ENCODE results near the gene IFFO2.

Gene IFFO2

DNA sequence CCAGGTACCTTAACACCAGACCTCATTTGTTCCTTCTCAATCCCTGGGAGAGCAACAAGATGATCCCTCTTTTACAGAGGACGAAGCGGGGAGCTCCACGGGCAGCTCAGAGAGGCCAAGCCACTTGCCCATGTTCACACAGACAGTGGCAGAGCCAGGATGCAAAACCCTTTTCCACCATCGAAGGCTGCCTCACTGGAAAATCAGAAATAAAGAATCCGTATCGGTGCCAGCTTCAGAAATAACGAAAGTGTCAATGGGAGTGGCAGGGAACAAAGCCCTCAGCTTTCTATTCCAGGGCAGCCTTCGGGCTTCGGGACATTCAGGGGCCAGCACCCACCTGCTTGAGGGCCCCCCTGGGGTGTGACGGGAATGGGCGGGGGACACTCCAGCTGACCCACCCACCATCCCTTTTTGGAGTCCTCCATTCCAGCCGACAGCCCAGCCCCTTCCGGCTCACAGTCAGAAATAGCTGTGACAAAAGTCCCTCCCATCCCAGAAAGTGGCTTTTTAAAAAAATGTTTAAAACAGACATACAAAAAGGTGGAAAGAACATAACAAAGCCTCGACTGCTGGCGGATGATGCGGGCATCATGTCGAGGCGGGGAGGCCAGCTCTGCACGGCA is 6.0 kb downstream of the IFFO2 start:
- DNase-seq (ENCODE audit: low read depth) = no peak

GRCh38 chr1:18949686-18950400 is 6.6 kb downstream of the IFFO2 start:
- DNase-seq (ENCODE audit: low read depth) = no peak

- DNase-seq (ENCODE audit: low read depth) = no peak
These were observed 7.4 kb downstream of the IFFO2 start for GRCh38 chr1:18948913-18949685.

DNA sequence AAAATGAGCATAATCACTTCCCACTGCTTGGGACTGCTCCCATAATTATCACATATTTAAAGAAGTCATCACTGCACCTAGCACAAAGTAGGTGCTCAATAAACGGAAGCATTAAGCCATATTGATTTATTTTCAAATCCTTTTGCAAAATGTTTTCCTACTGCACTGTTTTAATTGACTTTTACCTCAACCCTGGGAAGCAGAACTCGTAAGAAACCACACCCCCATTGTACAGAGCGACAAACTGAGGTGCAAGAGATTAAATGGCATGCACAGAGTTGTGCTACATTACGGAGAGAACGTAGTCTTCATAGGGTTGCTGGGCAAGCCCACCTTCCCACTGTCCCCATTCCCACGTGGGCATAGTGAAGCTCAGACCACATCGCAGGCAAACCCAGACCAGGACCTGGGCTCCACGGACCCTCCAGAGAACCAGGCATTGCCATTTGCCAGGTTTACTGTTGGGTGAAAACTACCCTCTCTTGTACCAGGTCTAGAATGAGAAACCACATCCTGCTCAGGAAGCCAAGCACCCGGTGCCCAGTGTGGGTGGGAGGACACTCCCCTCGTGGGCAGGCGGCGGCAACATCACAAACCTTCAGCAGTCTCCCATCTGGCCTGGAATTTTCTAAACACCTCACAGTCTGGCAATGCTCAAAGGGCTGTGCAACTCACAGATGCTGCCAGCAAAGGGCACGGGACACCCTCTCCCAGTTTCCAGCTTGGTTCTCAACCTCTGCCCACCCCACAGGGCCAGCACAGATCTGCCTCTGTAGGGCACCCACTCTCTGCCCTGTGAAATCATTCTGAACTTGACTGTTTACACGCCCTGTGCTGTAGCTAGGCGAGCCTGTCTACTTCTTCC is 8.2 kb downstream of the IFFO2 start:
- DNase-seq (ENCODE audit: low read depth) = no peak

DNA sequence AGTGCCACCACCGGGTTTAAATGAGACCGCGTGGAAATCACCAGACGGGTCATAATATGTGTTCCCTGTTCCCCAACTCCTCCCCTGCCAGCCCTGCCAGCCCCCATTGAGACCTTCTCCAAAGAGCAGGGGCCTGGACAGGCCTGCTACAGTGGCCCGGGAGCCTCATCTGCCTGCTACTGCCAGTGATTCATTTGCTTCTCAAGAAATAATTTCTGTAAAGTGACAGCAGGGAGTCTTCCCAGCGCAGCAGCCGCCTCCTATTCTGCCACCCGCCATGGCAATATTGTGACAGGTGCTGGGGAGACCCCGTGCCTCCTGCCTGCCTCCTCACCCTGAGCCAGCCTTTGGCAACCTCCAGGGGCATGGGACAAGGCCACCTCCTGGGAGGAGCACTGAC is 8.9 kb downstream of the IFFO2 start:
- no peak for DNase-seq (ENCODE audit: low read depth)

- DNase-seq (ENCODE audit: low read depth) = no peak
These were observed 9.7 kb downstream of the IFFO2 start for GRCh38 chr1:18946550-18947381.

DNA sequence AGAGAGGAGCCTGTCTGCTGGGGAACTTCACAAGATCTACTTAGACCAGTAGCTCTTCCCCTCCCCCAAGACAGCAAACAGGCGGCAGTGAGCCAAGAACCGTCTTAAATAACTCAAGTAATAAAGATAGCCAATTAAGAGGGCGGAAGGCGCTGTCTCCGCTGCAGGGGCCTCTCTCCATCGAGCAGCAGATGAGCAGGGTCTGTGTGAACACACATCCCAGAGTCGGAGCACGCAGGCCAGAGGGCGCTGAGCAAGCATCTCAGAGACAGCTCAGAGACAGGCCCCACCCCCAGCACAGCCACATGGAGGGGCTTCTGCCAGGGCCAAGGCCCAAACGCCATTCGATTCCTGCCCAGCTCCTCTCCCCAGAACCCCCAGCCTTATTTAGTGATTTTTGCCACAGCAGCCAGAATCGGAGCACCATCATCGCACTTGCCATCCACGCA is 11.1 kb downstream of the IFFO2 start:
- DNase-seq (ENCODE audit: low read depth) = no peak

DNA sequence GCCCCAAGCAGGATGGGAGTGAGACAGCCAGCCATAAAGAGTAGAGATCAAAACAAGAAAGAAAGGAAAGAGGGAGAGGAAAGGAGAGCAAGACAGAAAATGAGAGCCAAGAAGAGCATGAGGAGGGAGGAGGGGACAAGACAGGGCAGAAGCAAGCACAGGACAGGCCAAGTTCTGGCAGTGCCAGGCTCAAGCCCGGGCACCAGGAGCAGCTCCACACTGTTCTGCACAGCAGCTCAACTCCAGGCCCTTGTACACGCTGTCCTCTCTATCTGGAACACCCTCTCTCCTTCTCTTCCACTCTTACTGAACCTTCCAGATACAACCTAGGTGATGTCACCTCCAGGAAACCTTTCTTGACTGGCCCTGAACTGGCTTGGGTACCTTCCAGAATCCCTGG is 11.7 kb downstream of the IFFO2 start:
- no peak for DNase-seq (ENCODE audit: low read depth)

GRCh38 chr1:18943914-18944572 is 12.4 kb downstream of the IFFO2 start:
- no peak for DNase-seq (ENCODE audit: low read depth)

GRCh38 chr1:18943162-18943561 is 13.3 kb downstream of the IFFO2 start:
- no peak for DNase-seq (ENCODE audit: low read depth)

DNA sequence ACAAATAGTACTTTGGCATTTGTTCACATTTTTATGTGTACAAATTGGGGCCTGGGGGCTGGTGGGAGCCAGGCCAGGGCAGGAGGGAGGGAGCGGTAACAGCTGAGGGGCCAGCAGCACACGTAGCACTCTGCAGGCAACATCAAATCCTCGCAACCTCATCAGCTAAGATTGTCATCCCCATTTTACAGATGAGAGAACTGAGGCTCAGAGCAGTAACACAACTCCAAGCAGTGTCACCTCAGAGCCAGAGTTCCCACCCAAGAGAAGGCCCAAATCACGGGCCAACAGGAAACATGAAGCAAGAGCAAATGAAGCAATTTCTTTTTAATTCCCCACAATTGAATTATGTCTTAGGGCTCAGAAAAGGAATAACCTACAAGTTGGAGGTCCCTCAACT is 14.1 kb downstream of the IFFO2 start:
- no peak for DNase-seq (ENCODE audit: low read depth)

DNA sequence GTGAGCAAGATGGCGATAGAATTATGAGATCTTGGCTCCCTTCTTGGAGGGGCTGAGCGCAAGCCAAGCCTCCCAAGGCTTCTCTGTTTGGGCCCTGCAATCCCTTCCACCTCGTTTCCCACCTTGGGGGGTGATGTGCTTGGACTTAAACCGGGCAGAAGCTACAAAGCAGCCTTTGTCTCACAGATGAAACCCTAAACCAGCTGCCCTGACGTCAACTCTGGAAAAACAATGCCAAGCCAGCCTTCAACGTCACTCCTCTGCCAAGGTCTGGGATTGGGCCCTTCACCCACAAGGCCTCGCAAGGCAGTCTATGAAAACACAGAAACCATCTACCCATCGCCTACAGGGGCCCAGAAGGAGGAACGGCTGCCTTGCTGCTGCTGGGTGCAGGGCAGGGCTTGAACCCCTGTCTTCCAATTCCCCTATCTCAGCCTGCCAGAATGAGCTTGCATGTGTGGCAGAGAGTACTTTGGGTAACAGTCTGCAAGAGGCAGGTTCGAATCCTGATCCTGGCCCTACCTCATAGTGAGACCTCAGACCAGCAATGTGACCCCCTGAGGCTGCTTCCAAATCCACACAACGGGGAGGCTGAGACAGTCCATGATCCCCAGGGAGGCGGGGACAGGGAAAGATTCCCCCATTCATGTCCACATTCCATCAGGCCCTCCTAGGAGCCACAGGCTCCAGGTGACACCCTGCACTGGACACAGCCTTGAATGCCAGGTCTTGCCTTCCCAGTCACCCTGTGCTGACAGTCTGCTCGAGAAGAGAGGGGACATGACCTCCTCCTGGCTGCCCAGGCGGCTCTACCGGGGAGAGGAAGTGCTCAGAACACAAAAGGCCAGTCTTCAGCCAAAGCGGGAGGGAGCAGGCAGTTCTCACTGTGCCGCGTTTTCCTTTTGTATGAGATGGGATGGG is 15.0 kb downstream of the IFFO2 start:
- DNase-seq (ENCODE audit: low read depth) = no peak

DNA sequence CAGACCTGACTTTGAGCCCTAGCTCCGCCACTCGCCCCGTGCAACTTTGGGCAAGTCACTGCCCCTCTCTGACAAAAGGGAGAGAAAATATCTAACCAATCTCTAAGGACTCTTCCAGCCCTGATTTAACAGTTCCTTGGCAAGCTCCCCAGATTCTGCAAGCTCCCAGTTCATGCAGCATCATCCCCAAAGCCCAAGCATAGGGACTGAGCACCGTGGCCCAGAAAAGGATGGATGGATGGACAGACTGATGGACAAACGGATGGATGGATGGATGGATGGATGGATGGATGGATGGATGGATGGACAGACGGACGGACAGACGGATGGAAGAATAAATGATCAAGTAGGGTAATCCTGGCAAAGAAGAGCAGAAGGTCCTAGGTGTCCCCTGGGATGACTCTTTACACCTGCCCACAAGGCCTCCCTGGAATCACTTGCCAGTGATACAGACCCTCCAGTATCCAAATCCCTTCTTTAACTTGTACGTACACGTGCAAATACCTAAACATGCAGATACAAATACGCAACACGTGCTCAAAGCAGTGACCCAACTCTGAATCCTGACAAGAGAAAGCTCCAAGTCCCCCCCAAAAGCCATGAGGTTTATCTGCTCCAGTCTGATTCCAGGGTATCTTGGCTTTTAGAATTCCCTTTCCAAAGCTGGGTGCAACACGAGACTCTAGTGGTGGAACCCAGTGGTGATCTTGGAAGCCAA is 16.0 kb downstream of the IFFO2 start:
- no peak for DNase-seq (ENCODE audit: low read depth)

DNA sequence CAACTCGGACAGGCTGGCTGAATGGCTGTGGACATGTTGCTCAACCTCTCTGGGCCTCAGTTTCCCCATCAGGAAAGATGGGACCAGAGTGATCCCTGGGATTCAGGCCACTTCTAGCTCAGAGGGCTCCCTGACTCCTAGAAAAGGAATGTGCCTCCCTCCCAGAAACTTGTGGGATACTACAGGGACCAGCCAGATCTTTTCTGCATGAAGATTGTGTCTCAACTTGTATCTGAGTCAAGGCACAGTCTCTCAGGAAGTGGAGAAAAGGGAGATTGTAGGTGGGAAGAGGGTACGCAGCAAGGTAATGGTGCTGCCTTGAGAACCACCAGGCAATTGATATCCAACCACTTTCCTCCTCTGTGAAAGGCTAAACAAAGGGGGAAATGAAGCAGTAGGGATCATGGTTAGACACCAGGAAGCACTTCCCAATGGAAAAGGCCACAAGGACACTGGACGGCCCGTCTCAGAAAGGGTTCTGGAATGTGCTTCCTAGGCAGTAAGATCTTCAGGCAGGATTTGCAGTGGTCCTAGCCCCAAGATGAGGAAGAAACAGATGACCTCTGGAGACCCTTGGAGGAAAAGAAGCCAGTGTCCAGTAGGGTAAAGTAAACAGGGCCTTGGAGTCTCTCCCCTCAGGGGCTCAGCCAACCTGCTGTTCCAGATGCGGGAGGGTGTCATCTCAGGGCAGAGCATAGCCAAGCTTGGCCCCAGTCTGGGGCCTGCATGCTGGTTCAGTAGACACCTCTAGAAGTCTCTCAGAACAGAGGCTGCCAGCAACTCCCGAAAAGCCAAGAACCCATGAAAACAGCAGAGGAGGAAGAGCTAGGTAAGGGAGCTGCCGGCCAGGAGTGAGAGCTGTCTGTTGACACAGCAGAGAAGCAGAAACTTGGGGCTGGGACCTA is 16.8 kb downstream of the IFFO2 start:
- no peak for DNase-seq (ENCODE audit: low read depth)

DNA sequence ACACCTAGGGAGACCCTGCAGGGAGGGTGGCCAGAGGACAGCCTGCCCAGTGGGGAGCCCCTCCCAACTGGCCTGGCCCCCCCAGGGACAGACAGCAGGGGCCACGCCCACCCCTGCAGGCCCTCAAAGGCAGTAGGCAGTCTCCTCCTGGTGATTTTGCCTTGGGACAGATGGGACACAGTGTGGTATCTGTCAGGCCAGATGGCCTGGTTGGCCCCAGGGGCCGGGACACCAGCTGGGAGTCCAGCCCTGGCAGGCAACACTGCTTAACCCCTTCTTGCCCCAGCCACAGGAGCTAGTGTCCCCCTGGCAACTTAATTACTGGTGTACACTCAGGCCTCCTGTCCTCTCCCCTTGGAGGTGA is 17.8 kb downstream of the IFFO2 start:
- DNase-seq (ENCODE audit: low read depth) = no peak

DNA sequence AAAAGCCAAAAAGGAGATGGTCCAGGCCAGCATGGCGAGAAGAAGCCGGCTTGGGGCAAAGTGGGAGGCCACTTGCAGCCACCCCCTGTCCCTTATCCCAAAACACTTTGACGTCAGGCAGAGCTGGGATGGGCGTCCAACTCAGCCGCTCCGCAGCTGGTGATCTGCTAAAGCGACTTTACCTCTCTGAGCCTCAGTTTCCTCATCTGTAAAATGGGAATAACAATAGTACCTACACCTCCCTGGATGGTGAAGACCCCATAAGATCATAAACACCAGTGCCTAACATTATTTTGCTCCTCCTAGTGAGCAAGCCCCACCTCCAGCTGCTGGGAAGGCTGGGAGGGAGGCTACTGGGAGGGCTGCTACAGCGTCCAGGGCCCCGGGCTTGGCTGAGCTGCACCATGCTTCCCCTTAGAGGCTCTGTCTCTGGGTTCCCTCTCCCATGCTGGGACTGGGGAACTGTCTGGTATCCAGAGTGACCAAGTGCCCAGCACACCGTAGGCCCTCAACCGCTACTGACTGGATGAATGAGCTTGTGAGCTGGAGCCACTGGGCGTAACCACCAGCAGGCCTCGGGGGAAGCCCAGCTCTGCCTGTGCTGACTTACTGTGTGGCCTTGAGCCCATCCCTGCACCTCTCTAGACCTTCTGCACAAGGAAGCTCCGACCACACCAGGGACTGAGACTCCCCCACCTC is 18.3 kb downstream of the IFFO2 start:
- no peak for DNase-seq (ENCODE audit: low read depth)

DNA sequence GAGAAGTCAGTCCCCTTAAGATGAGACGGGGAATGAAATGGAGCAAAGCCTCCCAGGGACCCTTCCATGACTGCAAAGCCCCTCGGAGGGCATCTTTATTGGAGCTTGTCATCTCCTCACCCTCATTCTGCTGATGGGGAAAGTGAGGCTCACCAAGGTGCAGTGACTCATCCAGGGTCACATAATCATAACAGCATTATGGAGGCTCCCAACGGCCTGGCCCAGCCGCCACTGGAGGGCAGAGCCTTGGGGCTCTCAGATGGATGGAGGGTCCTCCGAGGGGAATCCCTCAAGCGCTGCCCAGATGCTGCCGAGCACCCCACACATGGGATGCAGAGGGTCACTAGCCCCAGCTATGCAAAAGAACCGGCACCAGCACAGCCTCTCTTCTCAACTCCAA is 18.9 kb downstream of the IFFO2 start:
- DNase-seq (ENCODE audit: low read depth) = no peak

All from stimulated activated CD8-positive, alpha-beta memory T cell treated with anti-CD3 and anti-CD28 coated beads, Interleukin-15, amount 100 ng/mL, for 1 hour (primary cell).